GM21576 (cell line): ENCODE measurements around the gene TBC1D23.
A peak's percentile ranks its signal among the peaks of the same experiment; 100 is the strongest.
"Not testable (repeated sequence)": the region's sequence is repeated elsewhere in the genome, so short reads cannot be mapped to it uniquely, and the experiment has no call there.

ENCODE experiments used
- ATAC-seq: cut with Tn5 transposase; IDR thresholded peaks from one replicate; pipeline ENCODE4 v1.9.1; 2021; ENCODE audit warnings: mild to moderate bottlenecking, moderate library complexity; ENCODE audit not compliant: unreplicated experiment

The TBC1D23 gene

DNA sequence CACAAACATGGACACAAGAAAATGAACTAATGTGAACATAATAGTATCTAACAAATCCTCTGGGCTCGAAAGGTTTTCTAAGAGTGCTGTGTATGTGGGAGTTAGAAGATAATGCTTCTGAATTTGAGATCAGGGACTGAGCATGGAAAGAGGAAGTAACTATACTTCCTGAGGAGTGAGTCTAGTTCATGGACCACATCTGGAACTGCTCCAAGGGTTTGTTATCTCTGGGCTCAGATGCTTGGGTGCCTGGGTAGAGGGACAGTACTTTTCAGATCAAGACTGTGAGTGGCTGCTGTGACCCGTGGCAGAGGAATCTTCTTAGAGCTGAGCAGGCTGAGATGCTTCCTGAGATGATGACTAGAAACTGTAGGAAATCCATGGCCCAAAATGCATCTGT lies 28.5 kb downstream of the TBC1D23 start:
- no peak for ATAC-seq

DNA sequence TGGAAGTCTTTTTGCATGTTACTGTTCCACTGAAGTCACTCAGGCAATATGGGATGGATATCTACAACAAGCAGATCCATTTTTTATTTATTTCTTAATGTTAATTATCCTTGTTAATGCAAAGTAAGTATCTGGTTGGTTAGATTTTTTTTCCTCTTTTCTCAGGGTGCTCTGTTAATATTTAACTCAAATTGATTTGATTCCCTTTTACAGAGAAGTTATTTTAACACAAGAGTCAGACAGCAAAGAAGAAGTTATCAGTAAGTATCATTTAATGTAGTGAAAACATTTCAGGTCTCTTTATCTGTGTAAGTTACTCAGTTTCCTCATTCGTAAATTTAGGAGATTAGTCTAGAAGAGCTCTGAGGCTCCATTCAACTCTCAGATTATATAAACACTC lies 34.3 kb downstream of the TBC1D23 start:
- ATAC-seq = no peak

- ATAC-seq = no peak
Measured at GRCh38 chr3:100297784-100298183, 37.0 kb downstream of the TBC1D23 start.

DNA sequence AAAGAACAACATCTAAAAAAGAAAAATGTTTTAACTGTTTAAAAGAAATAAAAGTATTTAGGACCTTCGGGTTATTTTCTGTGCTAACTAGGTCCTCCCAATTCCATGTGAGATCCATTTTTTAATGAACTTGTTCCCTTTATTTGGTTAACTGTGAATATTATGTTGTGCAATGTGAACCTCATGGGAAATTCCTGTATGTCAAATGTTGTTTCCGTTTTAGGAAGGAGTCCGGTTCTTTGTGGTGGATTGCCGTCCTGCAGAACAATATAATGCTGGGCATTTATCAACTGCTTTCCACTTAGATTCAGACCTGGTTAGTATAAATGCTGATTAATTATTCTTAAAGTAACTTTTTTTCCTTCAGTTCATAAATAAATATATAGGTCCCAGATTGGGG lies 38.2 kb downstream of the TBC1D23 start:
- ATAC-seq = no peak

DNA sequence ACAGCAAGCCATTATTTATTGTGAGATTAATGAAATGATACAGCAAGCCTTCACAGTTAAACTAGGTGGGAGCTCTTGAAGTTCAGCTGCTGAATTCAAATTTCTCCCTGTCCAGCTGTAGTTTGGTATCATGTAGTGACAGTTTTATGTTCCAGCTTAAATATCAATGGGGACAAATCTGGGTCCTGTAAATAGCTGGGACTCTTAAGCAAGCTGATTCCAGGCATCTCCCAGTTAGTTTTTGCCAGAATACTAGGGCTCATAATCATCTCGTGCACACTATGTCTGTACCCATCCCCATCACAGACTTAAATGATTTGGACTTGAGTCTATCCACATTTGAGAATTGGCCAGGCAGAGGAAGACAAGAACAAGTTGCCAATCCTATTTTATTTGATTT lies 45.9 kb downstream of the TBC1D23 start:
- no peak for ATAC-seq

DNA sequence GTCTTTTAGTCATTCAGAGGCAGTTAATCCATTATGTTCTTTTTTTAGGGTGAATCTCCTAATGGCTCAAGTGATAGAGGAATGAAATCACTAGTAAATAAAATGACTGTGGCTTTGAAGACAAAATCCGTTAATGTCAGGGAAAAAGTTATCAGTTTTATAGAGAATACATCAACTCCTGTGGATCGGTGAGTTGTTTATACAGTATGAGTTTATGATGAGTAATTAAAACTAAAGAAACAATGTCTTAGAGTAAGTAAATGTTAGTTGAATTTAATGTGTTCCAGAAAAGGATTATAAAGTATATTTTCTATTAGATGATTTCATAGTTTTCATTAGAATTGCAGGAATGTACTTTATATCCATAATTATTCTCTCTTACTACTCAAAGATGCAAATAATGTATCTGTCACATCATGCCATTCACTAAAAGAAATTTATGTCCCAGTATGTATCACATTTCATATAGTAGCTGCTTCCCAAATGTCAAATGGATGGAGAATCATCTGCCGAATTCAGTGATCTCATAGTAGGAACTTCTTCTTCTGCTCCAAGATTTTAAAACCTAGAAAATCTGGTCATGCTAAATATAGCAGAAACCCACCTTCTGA lies 49.7 kb downstream of the TBC1D23 start:
- no peak for ATAC-seq

DNA sequence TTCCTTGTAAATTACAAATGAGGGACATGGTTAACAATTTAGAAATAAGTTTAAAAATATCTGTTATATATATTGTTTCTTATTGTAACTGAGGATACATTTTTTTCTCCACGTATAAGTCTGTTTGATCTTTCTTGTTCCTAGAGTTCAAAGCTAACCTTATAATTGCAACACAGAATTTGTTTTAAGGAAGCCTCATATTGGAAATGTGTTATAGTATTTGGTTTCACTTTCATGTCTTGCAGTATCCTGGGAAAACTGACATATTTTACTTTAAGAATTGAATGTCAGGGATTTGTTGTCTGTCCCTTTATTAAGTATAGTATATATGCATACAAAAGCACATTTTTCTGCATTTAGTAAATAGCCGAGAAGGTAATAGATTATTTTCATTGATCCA lies 50.2 kb downstream of the TBC1D23 start:
- ATAC-seq = no peak

DNA sequence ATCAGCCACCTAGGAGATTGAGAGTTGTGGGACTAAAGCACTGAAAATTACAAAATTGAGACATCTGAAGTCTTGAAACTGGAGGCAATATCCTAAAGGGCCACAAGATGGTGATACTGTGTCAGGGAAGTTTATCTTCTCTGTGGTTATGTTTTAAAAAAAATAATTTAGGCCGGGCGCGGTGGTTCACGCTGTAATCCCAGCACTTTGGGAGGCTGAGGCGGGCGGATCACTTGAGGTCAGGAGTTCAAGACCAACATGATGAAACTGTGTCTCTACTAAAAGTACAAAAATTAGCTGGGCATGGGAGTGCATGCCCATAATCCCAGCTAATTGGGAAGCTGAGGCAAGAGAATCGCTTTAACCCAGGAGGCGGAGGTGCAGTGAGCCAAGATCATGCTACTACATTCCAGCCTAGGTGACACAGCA lies 55.9 kb downstream of the TBC1D23 start:
- ATAC-seq = peak; percentile 81

- ATAC-seq = no peak
Measured at GRCh38 chr3:100317912-100318311, 57.1 kb downstream of the TBC1D23 start.

DNA sequence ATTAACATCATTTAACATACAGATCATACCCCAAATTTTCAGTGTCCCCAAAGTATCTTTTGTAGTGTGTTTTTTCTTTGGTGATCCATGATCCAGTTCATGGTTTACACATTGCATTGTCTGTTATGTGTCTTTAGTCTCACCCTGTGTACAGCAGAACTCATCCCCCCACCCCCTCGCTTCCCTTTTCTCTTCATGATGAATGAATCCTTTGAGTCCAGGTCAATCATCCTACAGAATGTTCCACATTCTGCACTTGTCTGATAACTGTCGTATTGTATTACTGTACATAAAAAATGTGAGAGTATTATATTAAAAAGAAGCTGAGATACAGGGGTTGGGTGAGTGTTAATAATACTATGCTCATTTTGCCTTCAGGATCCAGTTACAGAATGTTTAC lies 59.2 kb downstream of the TBC1D23 start:
- no peak for ATAC-seq

DNA sequence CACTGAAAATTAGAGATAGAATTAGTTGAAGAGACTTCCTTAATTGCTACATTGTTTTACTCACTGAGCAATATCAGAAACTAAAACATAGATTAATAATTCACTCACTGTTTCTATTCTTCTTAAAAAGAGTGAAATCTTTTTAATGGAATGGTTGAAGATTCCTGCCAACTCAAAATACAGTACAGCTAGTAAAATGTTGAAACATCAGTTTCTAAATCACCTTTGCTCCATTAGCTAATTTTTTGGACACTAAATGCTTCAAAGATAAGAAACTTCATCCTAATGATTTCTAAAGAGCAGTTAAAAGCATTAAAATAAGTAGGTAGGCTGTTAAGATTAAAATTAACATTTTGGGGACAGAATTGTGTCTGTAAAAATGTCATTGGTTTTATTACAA lies 63.3 kb downstream of the TBC1D23 start:
- ATAC-seq = no peak

DNA sequence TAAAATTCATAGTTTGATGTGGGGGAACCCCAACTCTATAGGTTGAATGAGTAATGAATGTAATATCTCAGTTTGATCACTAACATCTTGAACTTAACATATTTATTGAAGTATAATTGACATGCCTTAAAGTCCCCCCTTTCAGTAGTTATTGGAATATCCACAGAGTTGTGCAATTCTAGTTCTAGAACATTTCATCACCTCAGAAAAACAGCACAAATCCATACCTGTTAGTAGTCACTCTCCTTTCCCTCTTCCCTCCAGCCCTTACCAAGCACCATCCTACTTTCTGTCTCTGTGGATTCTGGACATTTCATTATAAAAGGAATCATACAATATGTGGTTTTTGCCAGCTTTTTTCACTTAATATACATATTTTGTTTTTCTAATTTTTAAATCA lies 65.0 kb downstream of the TBC1D23 start:
- ATAC-seq = no peak

GRCh38 chr3:100327377-100327776 lies 66.6 kb downstream of the TBC1D23 start:
- not testable (repeated sequence) for ATAC-seq

- ATAC-seq = no peak
Measured at GRCh38 chr3:100329800-100330489, 69.2 kb downstream of the TBC1D23 start.

- no peak for ATAC-seq
Measured at GRCh38 chr3:100330651-100331050, 69.9 kb downstream of the TBC1D23 start.

DNA sequence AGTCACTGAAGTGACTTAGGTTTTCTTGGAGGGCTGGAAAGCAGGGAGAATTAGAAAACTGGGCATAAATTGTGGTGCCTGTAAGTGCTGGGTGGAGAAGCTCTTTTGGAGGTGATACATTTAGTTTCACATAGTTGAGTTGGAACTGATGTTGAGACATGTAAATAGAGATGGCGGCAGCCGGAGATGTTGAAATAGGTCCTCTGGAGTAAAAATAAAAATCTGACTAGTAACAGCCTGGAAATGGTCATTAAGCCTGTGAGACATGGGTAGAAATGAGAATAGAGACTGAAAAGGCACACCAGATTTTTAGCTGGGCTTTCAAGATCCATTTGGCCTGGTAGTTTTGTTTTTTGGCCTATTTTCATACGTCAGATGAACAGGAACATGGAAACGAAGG lies 70.9 kb downstream of the TBC1D23 start:
- ATAC-seq = no peak

GRCh38 chr3:100333051-100333450 lies 72.3 kb downstream of the TBC1D23 start:
- ATAC-seq = no peak

- ATAC-seq = peak; percentile 27
Measured at GRCh38 chr3:100333970-100334487, 73.2 kb downstream of the TBC1D23 start.

DNA sequence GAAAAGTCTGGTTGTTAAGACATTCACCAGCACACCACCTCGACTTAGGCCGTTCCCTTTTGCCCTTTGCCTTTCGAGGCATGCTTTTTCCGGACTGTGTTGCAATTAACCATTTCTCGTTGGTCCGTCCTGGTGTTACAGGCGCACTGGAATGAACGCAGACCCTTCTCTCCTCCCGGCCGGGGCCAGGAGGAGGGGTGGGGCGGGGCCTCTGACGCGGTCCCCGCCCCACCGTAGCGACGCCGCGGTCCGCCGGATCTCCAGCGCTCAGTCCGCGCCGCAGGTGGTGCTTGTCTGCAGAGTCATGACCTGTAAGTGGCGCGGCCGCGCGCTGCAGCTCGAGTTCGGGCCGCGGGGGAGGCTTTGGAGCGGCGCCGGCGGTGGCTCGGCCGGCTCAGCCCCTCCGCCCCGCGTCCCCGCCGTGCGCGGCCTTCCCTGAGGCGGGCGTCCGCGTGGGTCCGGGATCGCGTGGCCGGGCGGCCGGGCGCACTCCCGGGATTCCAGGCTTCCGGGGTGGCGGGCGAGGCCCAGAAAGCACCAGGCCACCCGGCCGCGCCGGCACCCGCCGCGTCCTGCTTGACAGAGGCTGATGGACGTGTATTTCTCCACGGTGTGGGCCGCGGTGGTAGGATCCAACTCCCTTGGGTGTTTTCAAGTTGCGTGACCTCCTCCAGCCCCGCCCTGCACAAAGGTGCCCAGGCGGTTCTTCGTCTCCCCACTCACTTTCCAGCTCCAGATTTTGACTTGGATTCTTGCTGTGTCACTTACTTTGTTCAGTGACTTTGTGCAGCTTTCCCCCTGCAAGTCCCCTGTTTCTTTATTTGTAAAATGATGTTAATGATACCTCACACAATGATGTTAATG lies 73.9 kb downstream of the TBC1D23 start, which contains the start of gene NIT2:
Gene NIT2 (plus strand): TSS at position 270 of the 864 bp plus-strand sequence. CDS start 35 bp downstream, at position 305.
- ATAC-seq = peak; percentile 97

DNA sequence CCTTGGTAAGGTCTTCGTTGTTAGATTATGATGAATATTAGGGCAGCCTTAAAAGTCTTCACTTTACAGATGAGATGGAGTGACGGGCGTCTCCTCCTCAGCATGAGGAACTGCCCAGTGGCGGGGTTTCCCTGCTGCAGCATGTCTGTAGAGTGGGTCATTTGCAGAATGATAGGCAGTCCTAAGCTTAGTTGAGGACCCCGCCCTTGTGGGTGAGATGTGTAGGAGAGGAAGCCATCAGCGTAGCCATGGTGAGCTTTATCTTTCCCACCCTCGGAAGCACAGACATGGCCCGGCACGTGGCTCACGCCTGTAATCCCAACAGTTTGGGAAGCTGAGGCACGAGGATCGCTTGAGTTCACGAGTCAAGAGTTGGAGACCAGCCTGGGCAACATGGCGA lies 74.6 kb downstream of the TBC1D23 start:
- ATAC-seq = peak; percentile 40

DNA sequence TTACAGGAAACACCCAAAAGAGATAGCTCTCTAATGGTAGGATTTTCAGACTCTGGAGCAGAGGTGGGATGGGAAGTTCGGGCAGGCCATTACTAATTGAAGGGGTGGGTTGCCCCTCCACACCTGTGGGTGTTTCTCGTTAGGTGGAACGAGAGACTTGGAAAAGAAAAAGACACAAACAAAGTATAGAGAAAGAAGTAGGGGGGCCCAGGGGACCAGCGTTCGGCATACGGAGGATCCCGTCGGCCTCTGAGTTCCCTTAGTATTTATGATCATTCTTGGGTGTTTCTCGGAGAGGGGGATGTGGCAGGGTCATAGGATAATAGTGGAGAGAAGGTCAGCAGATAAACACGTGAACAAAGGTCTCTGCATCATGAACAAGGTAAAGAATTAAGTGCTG lies 75.4 kb downstream of the TBC1D23 start:
- not testable (repeated sequence) for ATAC-seq
